Choroid plexus epithelial cell (primary cell): ENCODE results near the gene SNCAIP.

Experiments
- DNase-seq: peaks from one replicate; pipeline ENCODE4 v3.0.0-alpha.2; 2010; ENCODE audit warnings: low read depth
- H3K4me3 ChIP-seq: 2 replicates; pipeline ENCODE4 v1.5.1; 2011; ENCODE audit warnings: low read depth, mild to moderate bottlenecking, control low read depth, low read length, moderate library complexity
- TF ChIP-seq, protein P1 (sequence below): conservative IDR thresholded peaks from 2 replicates; pipeline ENCODE4 v1.5.1; 2011; ENCODE audit warnings: low read depth, mild to moderate bottlenecking, control low read depth, inconsistent platforms, low read length, moderate library complexity

The SNCAIP gene

DNA sequence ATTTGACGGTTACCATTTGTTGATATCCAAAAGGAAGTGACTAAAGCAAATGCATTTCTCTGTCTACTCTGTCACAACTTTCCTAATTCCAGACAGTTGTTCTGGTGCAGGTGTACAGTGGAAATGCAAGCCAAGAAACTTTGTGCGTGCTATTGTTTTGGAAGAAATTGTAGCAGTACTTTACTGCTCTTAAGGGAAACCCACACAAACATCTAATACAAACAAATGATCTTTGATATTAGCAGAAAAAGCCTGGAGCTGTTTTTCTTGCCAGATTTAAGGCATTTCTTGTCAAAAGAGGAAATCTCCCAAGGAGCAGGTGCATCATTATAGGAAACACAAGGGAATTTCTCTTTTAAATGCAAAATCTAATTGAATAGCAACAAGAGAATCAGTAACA, 2.0 kb downstream of the SNCAIP start:
- H3K4me3 ChIP-seq = no peak overlapping the region
- DNase-seq = no peak
- TF ChIP-seq, protein P1, sequence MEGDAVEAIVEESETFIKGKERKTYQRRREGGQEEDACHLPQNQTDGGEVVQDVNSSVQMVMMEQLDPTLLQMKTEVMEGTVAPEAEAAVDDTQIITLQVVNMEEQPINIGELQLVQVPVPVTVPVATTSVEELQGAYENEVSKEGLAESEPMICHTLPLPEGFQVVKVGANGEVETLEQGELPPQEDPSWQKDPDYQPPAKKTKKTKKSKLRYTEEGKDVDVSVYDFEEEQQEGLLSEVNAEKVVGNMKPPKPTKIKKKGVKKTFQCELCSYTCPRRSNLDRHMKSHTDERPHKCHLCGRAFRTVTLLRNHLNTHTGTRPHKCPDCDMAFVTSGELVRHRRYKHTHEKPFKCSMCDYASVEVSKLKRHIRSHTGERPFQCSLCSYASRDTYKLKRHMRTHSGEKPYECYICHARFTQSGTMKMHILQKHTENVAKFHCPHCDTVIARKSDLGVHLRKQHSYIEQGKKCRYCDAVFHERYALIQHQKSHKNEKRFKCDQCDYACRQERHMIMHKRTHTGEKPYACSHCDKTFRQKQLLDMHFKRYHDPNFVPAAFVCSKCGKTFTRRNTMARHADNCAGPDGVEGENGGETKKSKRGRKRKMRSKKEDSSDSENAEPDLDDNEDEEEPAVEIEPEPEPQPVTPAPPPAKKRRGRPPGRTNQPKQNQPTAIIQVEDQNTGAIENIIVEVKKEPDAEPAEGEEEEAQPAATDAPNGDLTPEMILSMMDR = no peak

DNA sequence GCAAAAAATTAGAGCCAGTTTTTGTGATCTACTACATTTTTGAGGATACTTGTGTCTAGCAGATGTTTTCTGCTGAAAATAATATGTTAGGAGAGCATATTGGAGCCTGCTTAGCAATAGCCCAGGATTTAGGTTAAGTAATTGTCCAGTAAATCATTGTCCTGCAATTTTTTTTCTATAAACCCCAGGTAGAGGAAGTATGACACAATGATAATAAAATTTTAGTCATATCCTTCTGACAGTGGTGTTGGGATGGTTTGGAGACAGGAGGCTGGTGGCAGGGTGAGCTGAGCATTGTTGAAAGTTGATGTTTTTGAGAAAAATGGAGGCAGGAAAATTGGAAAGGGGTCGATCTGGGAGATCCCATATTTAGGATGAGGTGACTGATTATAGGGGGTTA, 3.5 kb downstream of the SNCAIP start:
- TF ChIP-seq, protein P1 = no peak
- no peak for DNase-seq
- H3K4me3 ChIP-seq = no peak overlapping the region

DNA sequence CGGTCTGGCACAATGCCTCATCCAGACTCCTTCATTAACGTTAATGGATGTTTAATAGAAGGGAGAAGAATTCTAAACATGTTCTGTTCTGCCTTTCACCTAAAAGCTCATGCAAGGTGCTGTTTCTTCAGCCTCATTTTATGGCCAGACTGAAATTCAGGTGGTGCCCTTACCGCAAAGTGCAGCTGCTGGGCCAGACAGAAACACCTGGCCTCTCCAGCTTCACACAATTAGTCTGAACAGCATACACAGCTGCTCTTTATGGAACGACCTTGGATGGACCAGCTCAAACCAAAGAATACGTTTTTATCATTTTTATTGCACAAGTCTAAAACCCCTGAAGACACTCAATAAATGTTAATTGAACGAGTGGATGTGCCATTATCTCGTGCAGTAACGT, 4.6 kb downstream of the SNCAIP start:
- TF ChIP-seq, protein P1 = no peak
- DNase-seq = no peak
- no peak overlapping the region for H3K4me3 ChIP-seq

DNA sequence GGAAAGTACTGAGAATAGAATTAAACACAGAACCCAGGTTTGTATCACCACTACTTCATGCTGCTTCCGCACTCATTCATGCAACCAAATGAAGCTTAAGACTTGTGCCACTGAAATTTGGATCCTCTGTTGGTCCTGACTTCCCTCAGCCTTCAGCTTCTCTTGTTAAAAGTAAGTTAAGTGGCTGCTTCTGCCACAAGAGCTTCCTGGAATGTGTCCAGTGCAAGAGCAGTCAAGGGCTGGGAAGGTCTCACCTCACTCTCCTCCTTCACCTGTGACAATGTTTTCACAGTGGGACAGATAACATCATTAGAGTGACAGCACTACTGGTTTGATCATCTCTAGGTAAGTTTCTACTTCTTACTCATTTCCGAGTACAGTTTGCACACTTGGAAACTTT, 7.9 kb downstream of the SNCAIP start:
- no peak for DNase-seq
- H3K4me3 ChIP-seq = no peak overlapping the region
- TF ChIP-seq, protein P1 = no peak

DNA sequence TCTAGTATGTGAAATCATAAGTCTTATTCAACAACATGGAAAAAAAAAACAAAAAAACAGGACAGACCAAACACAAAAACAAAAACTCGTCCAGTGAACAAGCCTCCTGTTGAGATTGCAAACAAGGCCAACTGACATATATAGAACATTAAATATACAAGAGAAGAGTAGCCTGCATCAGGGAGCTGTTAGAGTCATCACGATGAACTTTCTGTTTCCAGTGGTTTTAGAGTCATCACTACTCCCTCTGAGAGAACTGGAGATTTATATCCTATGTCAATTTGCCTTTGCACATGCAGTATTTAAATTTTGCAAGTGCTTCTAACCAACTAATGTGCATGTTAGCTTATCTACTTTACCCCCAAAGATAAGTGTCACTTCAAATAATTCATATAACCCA, 9.9 kb downstream of the SNCAIP start:
- no peak for DNase-seq
- TF ChIP-seq, protein P1 = no peak
- H3K4me3 ChIP-seq = no peak overlapping the region

DNA sequence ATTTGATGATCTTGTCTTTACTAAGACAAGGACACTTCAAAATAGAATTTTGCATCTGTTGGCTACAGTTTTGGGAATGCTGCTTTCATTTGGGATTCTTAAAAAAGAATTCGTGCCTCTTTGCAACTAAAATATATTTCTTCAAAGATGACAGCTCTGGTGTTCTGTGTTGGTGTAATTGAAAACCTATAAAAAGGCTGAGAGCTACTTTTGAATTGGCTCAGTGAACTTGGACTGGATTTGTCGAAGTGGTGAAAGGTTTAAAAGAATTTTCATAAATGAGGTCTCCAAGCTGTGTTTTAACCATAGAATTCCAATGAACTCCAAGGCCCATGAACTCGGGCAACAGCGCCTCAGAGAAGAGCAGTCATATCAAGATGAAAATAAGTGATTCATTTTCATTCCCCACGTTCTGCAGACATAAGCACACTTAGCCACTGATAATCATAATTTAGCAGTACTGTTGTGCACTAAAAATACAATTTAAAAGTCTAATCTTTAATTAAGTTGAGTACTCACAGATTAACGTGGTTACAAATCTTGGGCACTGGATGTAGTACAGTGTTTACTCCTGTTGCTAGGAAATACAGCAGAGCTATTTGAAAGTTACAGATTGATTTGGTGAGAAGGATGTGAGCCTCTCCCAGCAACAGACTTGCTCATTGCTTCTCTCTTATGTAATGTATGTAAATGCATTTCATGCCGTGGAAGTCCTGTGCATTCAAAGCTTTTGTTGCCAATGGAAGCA, 10.9 kb downstream of the SNCAIP start:
- TF ChIP-seq, protein P1 = no peak
- no peak for DNase-seq
- H3K4me3 ChIP-seq = no peak overlapping the region

DNA sequence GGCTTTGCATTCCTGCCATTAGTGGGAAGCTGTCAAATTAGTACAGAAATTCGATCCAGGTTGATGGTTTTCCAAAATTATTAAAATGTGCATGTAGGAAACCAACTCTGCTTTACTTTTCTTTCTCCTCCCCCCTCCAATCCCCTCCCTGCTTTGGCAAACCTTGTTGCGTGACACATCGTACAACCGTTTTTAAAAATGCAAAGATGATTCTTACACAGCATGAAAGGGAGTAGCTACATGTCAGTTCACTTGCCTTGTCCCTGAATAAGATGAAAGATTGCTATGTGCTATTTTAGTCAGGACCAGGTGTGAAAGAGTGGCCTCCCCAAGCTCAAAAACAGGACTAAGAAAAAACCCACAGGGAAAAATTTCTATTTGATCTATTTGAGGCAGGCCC, 11.7 kb downstream of the SNCAIP start:
- TF ChIP-seq, protein P1 = no peak
- no peak overlapping the region for H3K4me3 ChIP-seq
- DNase-seq = no peak
